HepG2 (cell line): ENCODE measurements around the gene NEU1. TPM values are rescaled to one million over a fixed set of nuclear protein-coding genes. Genes with fewer than 3 reads are reported as not detected.

ENCODE experiments used
- CAMTA2 ChIP-seq: sonication (generic); formaldehyde crosslinking; IDR thresholded peaks from 2 replicates; pipeline ENCODE4 v1.4.0; 2020; ENCODE audit warnings: mild to moderate bottlenecking, missing genetic modification reagents, borderline replicate concordance
- FOSL2 ChIP-seq: sonication (generic); formaldehyde crosslinking; IDR thresholded peaks from 2 replicates; pipeline ENCODE4 v1.4.0; 2020; ENCODE audit warnings: missing genetic modification reagents
- GATAD1 ChIP-seq: IDR thresholded peaks from 2 replicates; pipeline ENCODE4 v1.6.1; 2016; ENCODE audit warnings: missing genetic modification reagents, missing compliant biosample characterization
- KDM4B ChIP-seq: sonication (generic); formaldehyde crosslinking; IDR thresholded peaks from 2 replicates; pipeline ENCODE4 v1.4.0; 2020; ENCODE audit warnings: missing genetic modification reagents
- ZNF781 ChIP-seq: sonication (generic); formaldehyde crosslinking; IDR thresholded peaks from 2 replicates; pipeline ENCODE4 v1.5.1; 2020; ENCODE audit warnings: borderline replicate concordance, mild to moderate bottlenecking, missing genetic modification reagents; ENCODE audit errors: not compliant biosample characterization
- ZNF878 ChIP-seq: sonication (generic); formaldehyde crosslinking; IDR thresholded peaks from 2 replicates; pipeline ENCODE4 v1.8.1; 2023; ENCODE audit warnings: mild to moderate bottlenecking, missing genetic modification reagents, moderate library complexity
- polyA plus RNA-seq, 8 experiments: library from polyadenylated mRNA; depleted of rRNA in 3 of 8; stranded (reverse) in 7 of 8; unstranded in 1 of 8; fragments of >200 nt; fragmentation: Illumina TruSeq in 4 of 8; extraction: Trizol in 4 of 8; gene quantifications; 2 replicates each; pipeline versions ENCODE4 v1.2.1 to v1.2.3, GENCODE V29; 2011 to 2016; ENCODE audit warnings: low read depth in 4 of 8, missing spikeins in 1 of 8, mixed read lengths in 1 of 8; ENCODE audit not compliant: insufficient read depth in 1 of 8
- total RNA-seq, 5 experiments: library from RNA; depleted of rRNA; stranded (reverse); fragments of >200 nt; fragmentation: Illumina TruSeq; extraction: Trizol; gene quantifications; 2 replicates each; pipeline ENCODE4 v1.2.3, GENCODE V29; 2016; ENCODE audit warnings: low read depth in 1 of 5
- TF ChIP-seq, protein P1 (sequence below): fragments of 450-650 bp; IDR thresholded peaks from 2 replicates; pipeline ENCODE4 v1.6.1; 2016
- TF ChIP-seq, protein P2 (sequence below): sonication (generic); formaldehyde crosslinking; IDR thresholded peaks from 2 replicates; pipeline ENCODE4 v1.9.0; 2021; ENCODE audit warnings: mild to moderate bottlenecking, missing genetic modification reagents
- TF ChIP-seq, protein P3 (sequence below): sonication (generic); formaldehyde crosslinking; IDR thresholded peaks from 2 replicates; pipeline ENCODE4 v1.4.0; 2020; ENCODE audit warnings: missing genetic modification reagents

The NEU1 gene
- total and polyA plus RNA-seq, 2 of the 13 experiments (the other 11 are each of a cell fraction or from before 2014, with no cell fraction given), result 215 to 297 TPM

DNA sequence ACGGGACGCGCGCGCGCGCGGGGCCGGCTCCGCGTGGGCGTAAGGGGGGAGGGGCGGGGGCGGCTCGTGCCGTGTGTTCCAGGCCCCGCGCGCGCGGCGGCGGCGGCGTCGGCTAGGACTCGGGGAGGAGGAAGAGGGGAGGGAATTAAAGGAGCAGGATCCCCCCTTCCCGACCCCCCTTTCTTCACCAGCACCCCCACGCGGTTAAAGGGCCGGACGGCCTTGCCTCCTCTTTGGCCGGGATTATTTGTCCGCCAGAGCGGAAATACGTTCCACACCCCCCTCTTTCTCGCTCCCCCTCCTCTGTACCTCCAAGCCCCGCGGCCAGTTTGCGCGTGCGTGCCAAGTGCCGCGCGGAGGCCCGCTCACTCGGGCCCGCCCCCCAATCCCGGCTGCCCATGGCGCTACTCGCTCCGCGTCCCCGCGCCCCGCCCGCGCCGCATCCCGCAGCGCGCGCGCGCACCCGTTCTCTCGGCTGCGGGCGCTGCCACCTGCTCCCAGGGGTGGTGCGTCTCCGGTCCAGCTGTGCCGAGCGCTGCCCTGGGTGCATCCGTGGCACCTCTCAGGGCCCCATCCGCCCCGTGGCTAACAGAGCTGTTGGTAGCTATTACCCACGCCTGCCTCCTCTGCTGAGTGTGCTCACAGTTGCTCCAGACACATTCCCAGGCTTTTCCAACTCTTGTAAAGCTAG lies 39.5 kb upstream of the NEU1 start, which contains the start of gene ZBTB12 (continued):
- no peak for TF ChIP-seq KDM4B (CRISPR knock-in tag)
- no peak for TF ChIP-seq GATAD1
- TF ChIP-seq, protein P1, sequence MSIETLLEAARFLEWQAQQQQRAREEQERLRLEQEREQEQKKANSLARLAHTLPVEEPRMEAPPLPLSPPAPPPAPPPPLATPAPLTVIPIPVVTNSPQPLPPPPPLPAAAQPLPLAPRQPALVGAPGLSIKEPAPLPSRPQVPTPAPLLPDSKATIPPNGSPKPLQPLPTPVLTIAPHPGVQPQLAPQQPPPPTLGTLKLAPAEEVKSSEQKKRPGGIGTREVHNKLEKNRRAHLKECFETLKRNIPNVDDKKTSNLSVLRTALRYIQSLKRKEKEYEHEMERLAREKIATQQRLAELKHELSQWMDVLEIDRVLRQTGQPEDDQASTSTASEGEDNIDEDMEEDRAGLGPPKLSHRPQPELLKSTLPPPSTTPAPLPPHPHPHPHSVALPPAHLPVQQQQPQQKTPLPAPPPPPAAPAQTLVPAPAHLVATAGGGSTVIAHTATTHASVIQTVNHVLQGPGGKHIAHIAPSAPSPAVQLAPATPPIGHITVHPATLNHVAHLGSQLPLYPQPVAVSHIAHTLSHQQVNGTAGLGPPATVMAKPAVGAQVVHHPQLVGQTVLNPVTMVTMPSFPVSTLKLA, result no peak
- no peak; the same call in 1 of the 2 replicates for TF ChIP-seq CAMTA2
- no peak for TF ChIP-seq ZNF781 (CRISPR knock-in tag)
- no peak for TF ChIP-seq ZNF878 (CRISPR knock-in tag)
- TF ChIP-seq, protein P2, sequence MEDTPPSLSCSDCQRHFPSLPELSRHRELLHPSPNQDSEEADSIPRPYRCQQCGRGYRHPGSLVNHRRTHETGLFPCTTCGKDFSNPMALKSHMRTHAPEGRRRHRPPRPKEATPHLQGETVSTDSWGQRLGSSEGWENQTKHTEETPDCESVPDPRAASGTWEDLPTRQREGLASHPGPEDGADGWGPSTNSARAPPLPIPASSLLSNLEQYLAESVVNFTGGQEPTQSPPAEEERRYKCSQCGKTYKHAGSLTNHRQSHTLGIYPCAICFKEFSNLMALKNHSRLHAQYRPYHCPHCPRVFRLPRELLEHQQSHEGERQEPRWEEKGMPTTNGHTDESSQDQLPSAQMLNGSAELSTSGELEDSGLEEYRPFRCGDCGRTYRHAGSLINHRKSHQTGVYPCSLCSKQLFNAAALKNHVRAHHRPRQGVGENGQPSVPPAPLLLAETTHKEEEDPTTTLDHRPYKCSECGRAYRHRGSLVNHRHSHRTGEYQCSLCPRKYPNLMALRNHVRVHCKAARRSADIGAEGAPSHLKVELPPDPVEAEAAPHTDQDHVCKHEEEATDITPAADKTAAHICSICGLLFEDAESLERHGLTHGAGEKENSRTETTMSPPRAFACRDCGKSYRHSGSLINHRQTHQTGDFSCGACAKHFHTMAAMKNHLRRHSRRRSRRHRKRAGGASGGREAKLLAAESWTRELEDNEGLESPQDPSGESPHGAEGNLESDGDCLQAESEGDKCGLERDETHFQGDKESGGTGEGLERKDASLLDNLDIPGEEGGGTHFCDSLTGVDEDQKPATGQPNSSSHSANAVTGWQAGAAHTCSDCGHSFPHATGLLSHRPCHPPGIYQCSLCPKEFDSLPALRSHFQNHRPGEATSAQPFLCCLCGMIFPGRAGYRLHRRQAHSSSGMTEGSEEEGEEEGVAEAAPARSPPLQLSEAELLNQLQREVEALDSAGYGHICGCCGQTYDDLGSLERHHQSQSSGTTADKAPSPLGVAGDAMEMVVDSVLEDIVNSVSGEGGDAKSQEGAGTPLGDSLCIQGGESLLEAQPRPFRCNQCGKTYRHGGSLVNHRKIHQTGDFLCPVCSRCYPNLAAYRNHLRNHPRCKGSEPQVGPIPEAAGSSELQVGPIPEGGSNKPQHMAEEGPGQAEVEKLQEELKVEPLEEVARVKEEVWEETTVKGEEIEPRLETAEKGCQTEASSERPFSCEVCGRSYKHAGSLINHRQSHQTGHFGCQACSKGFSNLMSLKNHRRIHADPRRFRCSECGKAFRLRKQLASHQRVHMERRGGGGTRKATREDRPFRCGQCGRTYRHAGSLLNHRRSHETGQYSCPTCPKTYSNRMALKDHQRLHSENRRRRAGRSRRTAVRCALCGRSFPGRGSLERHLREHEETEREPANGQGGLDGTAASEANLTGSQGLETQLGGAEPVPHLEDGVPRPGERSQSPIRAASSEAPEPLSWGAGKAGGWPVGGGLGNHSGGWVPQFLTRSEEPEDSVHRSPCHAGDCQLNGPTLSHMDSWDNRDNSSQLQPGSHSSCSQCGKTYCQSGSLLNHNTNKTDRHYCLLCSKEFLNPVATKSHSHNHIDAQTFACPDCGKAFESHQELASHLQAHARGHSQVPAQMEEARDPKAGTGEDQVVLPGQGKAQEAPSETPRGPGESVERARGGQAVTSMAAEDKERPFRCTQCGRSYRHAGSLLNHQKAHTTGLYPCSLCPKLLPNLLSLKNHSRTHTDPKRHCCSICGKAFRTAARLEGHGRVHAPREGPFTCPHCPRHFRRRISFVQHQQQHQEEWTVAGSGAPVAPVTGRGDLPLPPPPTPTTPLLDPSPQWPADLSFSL (CRISPR knock-in tag), result no peak
- TF ChIP-seq, protein P3, sequence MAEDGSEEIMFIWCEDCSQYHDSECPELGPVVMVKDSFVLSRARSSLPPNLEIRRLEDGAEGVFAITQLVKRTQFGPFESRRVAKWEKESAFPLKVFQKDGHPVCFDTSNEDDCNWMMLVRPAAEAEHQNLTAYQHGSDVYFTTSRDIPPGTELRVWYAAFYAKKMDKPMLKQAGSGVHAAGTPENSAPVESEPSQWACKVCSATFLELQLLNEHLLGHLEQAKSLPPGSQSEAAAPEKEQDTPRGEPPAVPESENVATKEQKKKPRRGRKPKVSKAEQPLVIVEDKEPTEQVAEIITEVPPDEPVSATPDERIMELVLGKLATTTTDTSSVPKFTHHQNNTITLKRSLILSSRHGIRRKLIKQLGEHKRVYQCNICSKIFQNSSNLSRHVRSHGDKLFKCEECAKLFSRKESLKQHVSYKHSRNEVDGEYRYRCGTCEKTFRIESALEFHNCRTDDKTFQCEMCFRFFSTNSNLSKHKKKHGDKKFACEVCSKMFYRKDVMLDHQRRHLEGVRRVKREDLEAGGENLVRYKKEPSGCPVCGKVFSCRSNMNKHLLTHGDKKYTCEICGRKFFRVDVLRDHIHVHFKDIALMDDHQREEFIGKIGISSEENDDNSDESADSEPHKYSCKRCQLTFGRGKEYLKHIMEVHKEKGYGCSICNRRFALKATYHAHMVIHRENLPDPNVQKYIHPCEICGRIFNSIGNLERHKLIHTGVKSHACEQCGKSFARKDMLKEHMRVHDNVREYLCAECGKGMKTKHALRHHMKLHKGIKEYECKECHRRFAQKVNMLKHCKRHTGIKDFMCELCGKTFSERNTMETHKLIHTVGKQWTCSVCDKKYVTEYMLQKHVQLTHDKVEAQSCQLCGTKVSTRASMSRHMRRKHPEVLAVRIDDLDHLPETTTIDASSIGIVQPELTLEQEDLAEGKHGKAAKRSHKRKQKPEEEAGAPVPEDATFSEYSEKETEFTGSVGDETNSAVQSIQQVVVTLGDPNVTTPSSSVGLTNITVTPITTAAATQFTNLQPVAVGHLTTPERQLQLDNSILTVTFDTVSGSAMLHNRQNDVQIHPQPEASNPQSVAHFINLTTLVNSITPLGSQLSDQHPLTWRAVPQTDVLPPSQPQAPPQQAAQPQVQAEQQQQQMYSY, result no peak
- TF ChIP-seq FOSL2 (CRISPR knock-in tag), result no peak
